Measurements from ENCODE around the gene CTH.
"Not testable (repeated sequence)": the region's sequence is repeated elsewhere in the genome, so short reads cannot be mapped to it uniquely, and the experiment has no call there.

CTH gene

DNA sequence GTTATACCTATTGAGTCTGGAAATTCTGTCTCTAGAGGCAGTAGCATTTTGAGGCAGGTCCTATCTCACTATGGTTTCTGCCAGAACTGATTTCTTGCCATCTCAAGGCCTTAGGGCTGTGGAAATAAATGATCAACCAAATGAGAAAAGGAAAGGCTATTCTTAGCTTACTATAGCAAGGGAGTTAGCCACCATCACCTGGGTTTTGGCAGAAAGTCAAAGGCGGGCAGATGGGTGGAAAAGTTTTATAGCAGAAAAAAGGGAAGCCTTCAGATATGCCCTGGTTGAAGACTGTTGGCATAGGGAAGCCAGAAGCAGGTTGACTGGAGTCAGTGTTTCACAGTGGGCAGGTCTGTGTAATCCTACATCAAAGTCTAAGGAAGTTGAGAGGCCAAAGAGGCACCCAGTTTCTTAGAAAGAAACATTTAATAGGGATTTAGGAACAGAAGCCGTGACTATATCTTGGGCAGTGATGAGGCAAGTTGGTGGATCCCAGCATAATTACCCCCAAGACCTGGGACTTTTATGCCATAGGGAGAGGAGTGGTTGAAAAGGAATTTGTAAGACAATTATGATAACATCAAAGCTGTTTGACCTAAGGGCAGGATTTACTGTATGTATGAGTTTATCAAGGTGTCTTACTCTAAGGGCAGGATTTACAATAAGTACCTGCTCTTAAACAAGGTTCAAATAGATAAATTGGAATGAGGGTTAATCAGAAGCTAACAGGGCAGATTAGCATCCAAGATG, 29.7 kb downstream of the CTH start:
- TF ChIP-seq, protein P1, sequence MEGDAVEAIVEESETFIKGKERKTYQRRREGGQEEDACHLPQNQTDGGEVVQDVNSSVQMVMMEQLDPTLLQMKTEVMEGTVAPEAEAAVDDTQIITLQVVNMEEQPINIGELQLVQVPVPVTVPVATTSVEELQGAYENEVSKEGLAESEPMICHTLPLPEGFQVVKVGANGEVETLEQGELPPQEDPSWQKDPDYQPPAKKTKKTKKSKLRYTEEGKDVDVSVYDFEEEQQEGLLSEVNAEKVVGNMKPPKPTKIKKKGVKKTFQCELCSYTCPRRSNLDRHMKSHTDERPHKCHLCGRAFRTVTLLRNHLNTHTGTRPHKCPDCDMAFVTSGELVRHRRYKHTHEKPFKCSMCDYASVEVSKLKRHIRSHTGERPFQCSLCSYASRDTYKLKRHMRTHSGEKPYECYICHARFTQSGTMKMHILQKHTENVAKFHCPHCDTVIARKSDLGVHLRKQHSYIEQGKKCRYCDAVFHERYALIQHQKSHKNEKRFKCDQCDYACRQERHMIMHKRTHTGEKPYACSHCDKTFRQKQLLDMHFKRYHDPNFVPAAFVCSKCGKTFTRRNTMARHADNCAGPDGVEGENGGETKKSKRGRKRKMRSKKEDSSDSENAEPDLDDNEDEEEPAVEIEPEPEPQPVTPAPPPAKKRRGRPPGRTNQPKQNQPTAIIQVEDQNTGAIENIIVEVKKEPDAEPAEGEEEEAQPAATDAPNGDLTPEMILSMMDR (IDR thresholded peaks at IDR 0.05; ENCODE audit: borderline replicate concordance, insufficient read depth, low read depth, low read length) = no peak

DNA sequence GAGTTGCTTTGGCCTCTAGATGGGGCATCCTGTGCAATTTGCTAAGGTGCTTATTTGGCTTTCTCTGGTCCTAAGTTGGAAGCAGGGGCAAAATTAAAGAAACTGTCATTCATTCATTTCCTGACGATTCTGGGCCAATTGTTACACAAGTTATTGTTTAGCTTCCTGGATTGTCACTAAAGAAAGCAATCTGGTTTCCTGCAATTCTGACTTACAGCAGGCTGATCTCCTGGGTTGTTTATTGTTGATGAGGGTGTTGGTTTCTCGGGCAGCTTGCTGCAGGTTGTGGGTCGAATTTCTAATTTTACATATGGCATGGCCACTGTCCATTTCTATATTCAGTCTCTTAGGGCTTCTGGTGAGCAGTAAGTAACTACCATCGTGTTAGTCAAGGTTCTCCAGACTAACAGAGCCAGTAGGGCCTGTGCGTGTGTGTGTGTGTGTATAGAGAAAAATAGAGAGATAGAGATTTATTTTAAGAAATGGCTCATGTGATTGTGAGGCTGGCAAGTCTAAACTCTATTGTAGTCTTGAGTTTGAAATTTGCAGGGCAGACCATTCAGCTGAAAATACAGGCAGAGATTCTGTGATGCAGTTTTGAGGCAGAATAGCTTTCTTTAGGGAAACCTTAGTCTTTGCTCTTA, 30.4 kb downstream of the CTH start:
- TF ChIP-seq, protein P1 (IDR thresholded peaks at IDR 0.05; ENCODE audit: borderline replicate concordance, insufficient read depth, low read depth, low read length) = no peak
- H3K4me3 ChIP-seq (ENCODE audit: low read depth, low read length) = no peak overlapping the region

More for the DNA sequence above, 29.7 kb downstream of the CTH start:
- H3K4me3 ChIP-seq (ENCODE audit: low read depth, low read length) = no peak overlapping the region

DNA sequence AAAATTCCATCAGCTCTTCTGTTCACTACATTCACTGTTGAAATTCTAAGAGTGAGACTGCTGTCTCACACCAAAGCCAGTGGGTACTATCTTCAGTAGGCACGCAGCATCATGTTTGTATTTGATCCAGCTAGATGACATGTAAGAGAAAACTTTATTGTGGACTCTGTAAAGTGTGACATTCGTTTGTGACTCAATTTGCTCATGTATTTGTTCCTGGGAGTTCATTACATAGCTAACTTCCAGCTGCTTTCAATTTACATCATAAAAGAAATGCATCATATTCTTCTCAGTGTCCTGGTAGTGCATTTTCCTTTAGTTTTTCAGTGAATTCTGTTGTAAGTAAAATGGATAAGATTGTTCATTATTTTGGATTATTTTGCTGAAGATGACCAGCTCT, 31.4 kb downstream of the CTH start:
- no peak overlapping the region for H3K4me3 ChIP-seq (ENCODE audit: low read depth, low read length)
- TF ChIP-seq, protein P1 (IDR thresholded peaks at IDR 0.05; ENCODE audit: borderline replicate concordance, insufficient read depth, low read depth, low read length) = no peak

DNA sequence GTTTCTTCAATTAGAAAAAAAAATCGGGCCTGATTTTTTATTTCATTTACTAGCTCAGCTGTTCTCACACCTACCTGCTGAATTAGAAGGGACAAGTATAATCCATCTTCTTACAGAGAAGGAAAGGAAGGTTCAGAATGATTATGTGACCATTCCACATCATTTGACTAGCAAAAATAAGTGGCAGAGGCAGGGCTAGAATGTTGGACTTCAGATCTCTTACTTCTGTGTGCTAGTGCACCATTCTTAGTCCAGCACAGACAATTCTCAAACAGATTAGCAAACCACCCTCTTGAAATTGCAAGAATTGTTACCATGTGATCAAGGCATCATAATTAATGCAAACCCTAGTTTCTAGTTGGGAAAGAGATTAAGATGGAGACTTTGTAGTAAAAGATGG, 32.7 kb downstream of the CTH start:
- TF ChIP-seq, protein P1 (IDR thresholded peaks at IDR 0.05; ENCODE audit: borderline replicate concordance, insufficient read depth, low read depth, low read length) = no peak
- H3K4me3 ChIP-seq (ENCODE audit: low read depth, low read length) = no peak overlapping the region

DNA sequence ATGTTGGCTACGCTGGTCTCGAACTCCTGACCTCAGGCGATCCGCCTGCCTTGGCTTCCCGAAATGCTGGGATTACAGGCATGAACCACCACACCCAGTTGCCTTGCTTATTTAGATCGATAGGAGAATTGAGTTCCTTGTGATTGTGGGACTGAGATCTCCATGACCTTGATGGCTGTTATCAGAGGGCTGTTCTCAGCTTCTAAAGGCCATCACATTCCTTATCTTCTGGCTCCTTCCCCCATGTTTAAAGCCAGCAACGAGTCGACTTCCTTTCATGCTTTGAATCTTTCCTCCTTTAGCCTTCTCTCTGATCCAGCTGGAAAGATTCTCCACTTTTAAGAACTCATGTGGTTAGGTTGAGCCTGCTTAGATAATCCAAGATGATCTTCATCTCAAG, 38.0 kb downstream of the CTH start:
- TF ChIP-seq, protein P1 (IDR thresholded peaks at IDR 0.05; ENCODE audit: borderline replicate concordance, insufficient read depth, low read depth, low read length) = no peak
- no peak overlapping the region for H3K4me3 ChIP-seq (ENCODE audit: low read depth, low read length)

DNA sequence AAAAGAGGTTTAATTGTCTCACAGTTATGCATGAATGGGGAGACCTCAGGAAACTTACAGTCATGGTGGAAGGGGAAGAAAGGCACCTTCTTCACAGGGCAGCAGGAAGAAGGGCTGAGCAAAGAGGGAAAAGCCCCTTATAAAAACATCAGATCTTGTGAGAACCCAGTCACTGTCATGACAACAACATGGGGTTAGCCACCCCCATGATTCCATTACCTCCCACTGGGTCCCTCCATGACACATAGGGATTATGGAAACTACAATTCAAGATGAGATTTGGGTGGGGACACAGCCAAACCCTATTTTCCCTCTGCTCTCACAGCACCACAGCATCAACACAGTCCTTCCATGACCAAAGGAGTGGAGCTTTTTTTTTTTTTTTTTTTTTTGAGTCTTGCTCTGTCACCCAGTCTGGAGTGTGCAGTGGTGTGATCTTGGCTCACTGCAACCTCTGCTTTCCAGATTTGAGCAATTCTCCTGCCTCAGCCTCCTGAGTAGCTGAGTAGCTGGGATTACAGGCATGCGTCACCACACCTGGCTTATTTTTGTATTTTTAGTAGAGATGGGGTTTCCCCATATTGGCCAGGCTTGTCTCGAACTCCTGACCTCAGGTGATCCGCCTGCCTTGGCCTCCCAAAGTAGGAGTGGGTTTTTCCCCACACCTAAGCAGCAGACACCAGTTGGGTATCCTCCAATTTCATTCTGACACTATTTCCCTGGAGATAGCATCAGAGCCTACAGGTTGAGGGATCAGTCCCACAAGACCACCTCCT, 41.3 kb downstream of the CTH start:
- H3K4me3 ChIP-seq (ENCODE audit: low read depth, low read length) = not testable (repeated sequence)

DNA sequence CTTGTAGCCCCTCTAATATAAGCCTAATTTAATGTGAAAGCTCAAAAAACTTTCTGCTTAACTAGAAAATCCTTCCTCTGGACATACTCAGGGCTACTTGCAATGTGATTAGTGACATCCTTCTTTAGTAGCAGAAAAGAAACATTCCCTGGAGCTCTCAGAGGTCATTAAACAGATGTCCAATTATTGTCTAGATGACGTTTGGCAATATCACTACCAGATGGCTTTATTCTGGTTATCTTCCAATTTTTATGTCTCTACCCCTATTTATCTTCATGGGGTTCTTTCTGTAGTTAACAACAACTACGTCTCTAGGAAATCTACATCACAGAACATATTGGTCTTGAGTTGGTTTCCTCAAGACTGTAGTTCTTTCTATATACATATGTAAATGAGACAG, 44.2 kb downstream of the CTH start:
- TF ChIP-seq, protein P1 (IDR thresholded peaks at IDR 0.05; ENCODE audit: borderline replicate concordance, insufficient read depth, low read depth, low read length) = no peak
- H3K4me3 ChIP-seq (ENCODE audit: low read depth, low read length) = no peak overlapping the region

Measured in GM12875 (cell line).